HG03439 (cell line): ENCODE results near the gene CFAP410.

Source experiments
- ATAC-seq: cut with Tn5 transposase; IDR thresholded peaks from one replicate; pipeline ENCODE4 v1.9.1; 2021; ENCODE audit warnings: mild to moderate bottlenecking, moderate library complexity; ENCODE audit not compliant: unreplicated experiment

Gene CFAP410

GRCh38 chr21:44338971-44339910 lies at the start of gene CFAP410:
CFAP410 (minus strand) TSS chr21:44339390; CDS start chr21:44339194, 196 bp downstream.
- peak; percentile 91 for ATAC-seq

DNA sequence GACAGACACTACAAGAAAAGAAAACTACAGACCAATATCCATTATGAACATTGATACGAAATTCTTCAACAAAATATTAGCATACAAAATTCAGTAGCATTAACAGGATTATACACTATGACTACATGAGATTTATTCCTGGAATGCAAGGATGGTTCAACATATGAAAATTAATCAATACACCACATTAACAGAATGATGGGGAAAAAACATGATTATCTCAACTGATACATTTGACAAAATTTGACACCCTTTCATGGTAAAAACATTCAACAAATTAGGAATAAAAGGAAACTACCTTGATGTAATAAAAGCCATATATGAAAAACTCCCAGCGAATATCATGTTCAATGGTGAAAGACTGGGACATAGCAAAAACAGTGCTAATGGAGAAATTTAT lies 45.8 kb upstream of the CFAP410 start:
- ATAC-seq: no peak

GRCh38 chr21:44383216-44383615 lies 44.0 kb upstream of the CFAP410 start:
- no peak for ATAC-seq

DNA sequence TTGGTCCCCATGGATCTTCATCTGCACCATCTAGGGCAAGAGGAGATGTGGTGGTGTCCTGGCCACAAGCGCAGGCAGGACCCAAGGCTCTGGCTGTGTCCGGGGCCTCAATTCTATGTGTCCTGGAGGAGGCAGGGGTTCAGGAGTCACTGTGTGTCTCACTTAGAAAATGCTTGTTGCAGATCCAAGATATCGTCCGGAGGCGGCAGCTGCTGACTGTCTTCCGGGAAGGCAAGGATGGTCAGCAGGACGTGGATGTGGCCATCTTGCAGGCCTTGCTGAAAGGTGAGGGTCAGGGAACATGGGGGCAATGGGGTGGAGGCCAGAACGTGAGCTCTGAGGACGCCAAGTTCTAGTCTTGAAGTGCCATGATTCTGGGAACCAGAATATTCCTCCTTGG lies 43.3 kb upstream of the CFAP410 start:
- no peak for ATAC-seq

- no peak for ATAC-seq
Observed at GRCh38 chr21:44381874-44382273, 42.7 kb upstream of the CFAP410 start.

DNA sequence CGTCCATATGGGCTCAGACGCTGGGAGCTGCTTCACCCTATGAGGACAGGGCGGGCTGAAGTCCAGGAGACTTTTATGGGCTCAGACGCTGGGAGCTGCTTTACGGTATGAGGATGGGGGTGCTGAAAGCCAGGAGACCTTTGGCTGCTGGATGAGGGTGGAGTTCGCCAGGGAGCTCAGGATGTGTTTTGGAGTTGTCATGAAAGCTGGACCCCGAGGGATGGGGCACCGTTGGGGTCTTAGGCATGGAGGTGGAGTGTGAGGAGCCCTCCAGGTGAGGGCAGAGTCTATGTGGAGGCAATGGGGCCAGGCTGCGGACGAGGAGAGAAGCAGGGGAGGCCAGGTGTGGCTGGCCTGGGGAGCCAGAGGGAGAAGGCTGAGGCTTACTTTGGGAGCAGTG lies 41.7 kb upstream of the CFAP410 start:
- no peak for ATAC-seq

GRCh38 chr21:44379991-44380865 lies 41.0 kb upstream of the CFAP410 start:
- no peak for ATAC-seq

DNA sequence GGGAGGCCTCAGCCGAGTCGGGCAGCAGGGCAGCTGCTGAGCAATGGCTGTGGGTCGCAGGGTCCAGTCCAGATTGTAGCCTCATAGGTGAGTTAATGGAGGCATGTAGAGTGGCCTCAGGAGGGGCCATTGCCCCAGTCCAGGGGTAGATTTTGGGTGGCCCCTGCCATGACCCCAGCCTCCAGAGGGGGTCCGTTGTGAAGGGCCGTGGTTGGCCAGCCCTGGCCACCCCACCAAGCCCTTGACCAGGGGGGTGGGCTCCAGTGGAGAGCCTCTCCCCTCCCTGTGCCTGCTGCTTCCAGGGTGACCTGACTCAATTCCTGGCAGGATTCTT lies 40.3 kb upstream of the CFAP410 start:
- no peak for ATAC-seq

GRCh38 chr21:44378646-44379514 lies 39.7 kb upstream of the CFAP410 start:
- ATAC-seq: no peak

DNA sequence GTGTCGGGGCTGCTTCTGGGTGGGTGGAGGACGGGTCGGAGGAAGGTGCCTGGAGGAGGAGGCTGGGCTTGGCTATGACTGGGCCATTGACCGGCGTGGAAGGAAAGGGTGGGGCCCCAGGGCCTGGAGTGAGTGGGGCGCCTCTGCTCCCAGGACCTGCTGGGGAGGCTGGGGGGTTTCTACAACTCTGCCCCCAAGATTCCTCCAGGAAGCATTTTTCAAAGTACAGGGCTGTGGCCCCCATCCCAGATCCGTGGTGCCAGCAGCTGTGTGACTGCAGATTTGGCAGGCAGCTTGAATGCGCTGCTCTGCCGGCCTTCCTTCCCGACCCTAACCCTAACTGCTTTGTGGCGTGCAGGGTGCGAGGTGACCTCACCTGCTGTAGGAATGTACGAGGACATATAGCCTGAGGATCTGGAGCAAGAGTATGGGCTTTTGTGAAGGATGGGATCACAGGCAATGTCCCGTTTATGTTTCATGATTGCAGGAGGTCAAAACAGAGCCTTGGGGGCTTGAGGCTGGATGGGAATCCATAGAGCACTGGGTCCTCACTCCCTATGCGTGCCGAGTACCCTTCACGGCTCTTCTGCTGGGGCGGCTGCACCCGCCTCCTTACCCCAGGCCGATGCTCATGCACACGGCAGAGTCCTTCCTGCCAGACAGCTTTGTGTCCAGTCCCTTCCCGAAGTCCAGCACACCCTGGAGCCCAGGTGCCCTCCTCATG lies 38.9 kb upstream of the CFAP410 start:
- ATAC-seq: no peak

DNA sequence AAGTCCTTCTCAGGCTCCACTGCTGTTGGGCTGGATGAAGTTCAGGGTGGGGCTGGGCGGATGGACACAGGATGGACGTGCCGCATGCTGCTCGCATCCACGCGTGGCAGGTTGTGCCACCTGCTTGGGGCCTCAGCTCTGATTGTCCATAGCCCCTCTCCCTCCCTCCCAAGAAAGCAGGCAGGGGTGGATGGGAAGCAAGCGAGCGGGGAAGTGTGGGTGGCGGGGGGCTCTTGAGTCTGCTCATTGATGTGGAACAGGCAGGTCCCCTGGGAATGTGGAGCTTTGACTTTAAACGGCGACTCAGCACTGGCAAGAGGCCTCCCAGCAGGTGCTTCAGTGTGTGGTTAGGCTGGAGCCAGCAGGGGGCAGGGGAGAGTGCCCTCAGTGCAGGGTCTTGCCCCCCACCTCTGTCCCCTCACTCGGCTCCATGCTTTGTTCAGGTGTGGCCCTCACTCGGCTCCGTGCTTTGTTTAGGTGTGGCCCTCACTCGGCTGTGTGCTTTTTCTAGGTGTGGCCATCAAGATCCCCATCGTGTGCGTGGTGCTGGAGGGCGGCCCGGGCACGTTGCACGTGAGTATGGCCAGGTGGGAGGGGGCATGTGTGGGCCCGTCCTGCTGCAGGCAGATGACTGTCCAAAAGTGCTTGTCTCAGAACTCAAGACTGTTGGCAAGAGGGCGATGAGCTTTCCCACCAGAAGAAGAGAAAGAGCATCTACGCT lies 38.2 kb upstream of the CFAP410 start:
- no peak for ATAC-seq

- no peak for ATAC-seq
Observed at GRCh38 chr21:44376606-44377005, 37.4 kb upstream of the CFAP410 start.

DNA sequence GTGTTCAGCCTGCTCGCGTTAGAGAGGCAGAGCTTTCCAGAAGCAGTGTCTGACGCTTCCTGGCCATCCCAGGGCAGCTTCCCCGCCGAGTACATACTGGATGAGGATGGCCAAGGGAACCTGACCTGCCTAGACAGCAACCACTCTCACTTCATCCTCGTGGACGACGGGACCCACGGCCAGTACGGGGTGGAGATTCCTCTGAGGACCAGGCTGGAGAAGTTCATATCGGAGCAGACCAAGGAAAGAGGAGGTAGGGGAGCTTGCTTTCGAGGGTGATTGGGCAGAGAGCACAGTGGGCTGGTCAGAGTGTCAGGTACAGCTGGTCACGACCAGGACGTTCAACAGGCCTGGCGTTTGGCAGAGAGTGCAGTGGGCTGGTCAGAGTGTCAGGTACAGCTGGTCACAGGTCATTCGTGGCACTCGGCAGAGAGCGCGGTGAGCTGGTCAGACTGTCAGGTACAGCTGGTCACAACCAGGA lies 36.6 kb upstream of the CFAP410 start:
- ATAC-seq: no peak

DNA sequence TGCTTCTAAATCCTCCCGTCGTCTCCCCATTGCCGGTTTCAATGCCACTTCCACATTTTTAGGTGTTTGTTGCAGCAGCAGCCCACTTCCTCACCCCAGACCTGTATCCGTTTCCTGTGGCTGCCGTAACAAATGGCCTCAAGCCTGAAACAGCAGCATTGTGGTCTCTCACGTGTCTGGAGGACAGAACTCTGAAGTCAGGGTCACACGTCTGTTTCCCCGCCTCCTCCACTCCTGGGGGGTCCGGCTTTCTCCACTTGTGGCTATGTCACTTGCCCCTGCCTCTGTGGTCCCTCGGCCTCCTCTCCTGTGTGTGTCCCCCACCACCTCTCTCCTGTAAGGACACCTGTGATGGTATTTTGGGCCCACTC lies 36.1 kb upstream of the CFAP410 start:
- no peak for ATAC-seq

DNA sequence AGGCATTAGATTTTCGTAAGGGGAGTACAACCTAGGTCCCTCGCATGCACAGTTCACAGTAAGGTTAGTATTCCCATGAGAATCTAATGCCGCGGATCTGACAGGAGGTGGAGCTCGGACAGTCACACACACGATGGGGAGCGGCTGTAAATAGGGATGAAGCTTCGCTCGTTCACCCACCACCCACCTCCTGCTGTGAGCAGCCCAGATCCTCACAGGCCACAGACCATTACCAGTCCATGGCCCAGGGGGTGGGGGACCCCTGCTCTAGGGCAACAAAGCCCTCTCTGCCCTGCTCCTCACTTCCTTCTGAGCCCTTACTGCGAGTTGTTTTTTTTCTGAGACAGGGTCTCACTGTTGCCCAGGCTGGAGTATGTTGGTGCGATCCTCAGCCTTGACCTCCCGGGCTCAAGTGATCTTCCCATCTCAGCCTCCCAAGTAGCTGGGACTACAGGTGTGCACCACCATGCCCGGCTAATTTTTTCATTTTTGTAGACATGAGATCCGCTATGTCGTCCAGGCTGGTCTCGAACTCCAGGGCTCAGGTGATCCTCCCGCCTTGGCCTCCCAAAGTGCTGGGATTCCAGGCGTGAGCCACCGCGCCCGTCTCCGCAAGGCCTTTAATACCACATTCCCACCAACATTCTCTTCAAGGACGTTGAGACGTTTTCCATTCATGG lies 35.6 kb upstream of the CFAP410 start:
- ATAC-seq: no peak

- no peak for ATAC-seq
Observed at GRCh38 chr21:44372616-44373015, 33.4 kb upstream of the CFAP410 start.

DNA sequence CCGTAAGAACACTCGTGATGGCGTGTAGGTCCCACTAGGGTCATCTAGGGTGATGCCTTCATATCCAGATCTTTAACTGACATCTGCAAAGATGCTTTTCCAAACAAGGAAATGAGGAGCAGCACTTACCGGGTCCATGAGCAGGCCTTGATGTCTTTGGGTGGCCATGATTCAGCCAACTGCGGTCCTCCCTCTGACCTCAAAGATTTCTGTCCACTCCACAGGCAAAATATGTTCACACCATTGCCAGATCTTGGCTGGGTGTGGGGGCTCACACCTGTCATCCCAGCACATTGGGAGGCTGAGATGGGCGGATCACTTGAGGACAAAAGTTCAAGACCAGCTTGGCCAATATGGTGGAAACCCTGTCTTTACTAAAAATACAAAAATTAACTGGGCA lies 32.4 kb upstream of the CFAP410 start:
- ATAC-seq: no peak

GRCh38 chr21:44370786-44371410 lies 31.7 kb upstream of the CFAP410 start:
- no peak for ATAC-seq
